ENCODE data around the gene ENKD1. TPM values are rescaled to one million over a fixed set of nuclear protein-coding genes. Genes with fewer than 3 reads are reported as not detected.

Gene ENKD1
- total and polyA plus RNA-seq, 10 of the 15 experiments (the other 5 are each of a cell fraction or from before 2014, with no cell fraction given): 0.19 to 8.1 (median 2.8) TPM

- TF ChIP-seq IKZF1 (conservative IDR thresholded peaks at IDR 0.05) (no peak), POLR2AphosphoS5 (IDR thresholded peaks at IDR 0.05; ENCODE audit: low read length) (no peak), POLR2AphosphoS2 (IDR thresholded peaks at IDR 0.05; ENCODE audit: low read depth, low read length) (no peak), RBBP5 (conservative IDR thresholded peaks at IDR 0.05) (no peak), ZNF207 (IDR thresholded peaks at IDR 0.05; ENCODE audit: borderline replicate concordance) (no peak)
These were observed 4.5 kb downstream of the ENKD1 start (continued) for GRCh38 chr16:67661886-67662652.

GRCh38 chr16:67661101-67661761, 5.3 kb downstream of the ENKD1 start:
- FAIRE-seq: no peak
- no peak for DNase-seq (ENCODE audit: low read depth, low spot score)
- intact Hi-C loops (cut with micrococcal nuclease; ENCODE audit: unreplicated experiment) (loop anchor here (5.0 kb wide), 1 partner anchor 504 kb away; the partner anchor contains the start of genes FBXL8 and TRADD), in situ Hi-C loops (cut with MboI) (no loop called here)
- ChIA-PET SMC1A (ENCODE audit: uncharacterized antibody, unreplicated experiment) (no interaction called here), RAD21 (ENCODE audit: unreplicated experiment) (interaction anchor here (1.5 to 3.2 kb wide), 4 partner anchors 16 to 180 kb away, joined by 3 to 17 read pairs (median 6); partner anchors contain the start of genes ATP6V0D1 and CARMIL2), POLR2A (interaction anchor here (0.5 to 2.8 kb wide), 4 partner anchors 16 to 169 kb away, joined by 3 to 16 read pairs (median 3); partner anchors contain the start of gene CARMIL2), CTCF (interaction anchor here (0.7 to 4.3 kb wide), 4 partner anchors 17 to 172 kb away, joined by 3 to 29 read pairs (median 18); partner anchors contain the start of genes CARMIL2 and CTCF)
- 24% methylated on average over 35 of the region's 39 CpGs for WGBS (ENCODE audit: insufficient coverage, insufficient replicate concordance, low lambda C conversion rate, missing lambda C conversion rate)
- no peak for ATAC-seq
- H2AFZ ChIP-seq (ENCODE audit: control insufficient read depth, low read depth, low read length): peak overlapping the region; percentile 84
- no peaks in the 10 kb centered on the region for H3K27me3 ChIP-seq (replicated peaks in 1 of 2; ENCODE audit: control insufficient read depth in 2 of 2, insufficient read depth in 2 of 2, low read length in 1 of 2)
- H3K79me2 ChIP-seq (ENCODE audit: control insufficient read depth, insufficient read depth, low read length): peaks cover 12% of the 10 kb centered on the region
- no peaks in the 10 kb centered on the region for H4K20me1 ChIP-seq (ENCODE audit: control insufficient read depth, insufficient read depth)
- peak overlapping the region; percentile 49; the same call in 1 of the 2 replicates for H3K9ac ChIP-seq (ENCODE audit: control insufficient read depth, insufficient read depth, low read length)
- peaks cover 10% of the 10 kb centered on the region for H3K4me1 ChIP-seq (ENCODE audit: control insufficient read depth, insufficient read depth, low read length)
- peak overlapping the region; percentile 83 for H3K4me3 ChIP-seq
- H3K36me3 ChIP-seq (ENCODE audit: control insufficient read depth in 2 of 2, insufficient read depth in 2 of 2, low read length in 1 of 2): peaks cover 10 to 11% of the 10 kb centered on the region in 2 experiments; a peak in 3 of 4 replicates
- no TSS peak for BruUV-seq (replicated peaks)
- H3K27ac ChIP-seq (ENCODE audit: control insufficient read depth, insufficient read depth): no peak overlapping the region
- H3K9me3 ChIP-seq (replicated peaks; ENCODE audit: control insufficient read depth, insufficient read depth, low read length): no peaks in the 10 kb centered on the region
- H3K4me2 ChIP-seq (ENCODE audit: control insufficient read depth, insufficient read depth): peak overlapping the region; percentile 78
- TF ChIP-seq ZBED1 (IDR thresholded peaks at IDR 0.05; ENCODE audit: borderline replicate concordance) (no peak), BACH1 (IDR thresholded peaks at IDR 0.05; ENCODE audit: borderline replicate concordance) (peak; percentile 5; the same call in 1 of the 2 replicates), IRF5 (IDR thresholded peaks at IDR 0.05; ENCODE audit: borderline replicate concordance) (no peak), REST (IDR thresholded peaks at IDR 0.05; ENCODE audit: low read depth, low read length) (peak; percentile 79), BRCA1 (IDR thresholded peaks at IDR 0.05; ENCODE audit: low read depth, low read length) (no peak), SMARCA5 (IDR thresholded peaks at IDR 0.05) (0 out of 2 replicates have a peak, but pooled peaks have one; percentile 24), ATF7 (IDR thresholded peaks at IDR 0.05; ENCODE audit: low read depth) (no peak), STAT1 (conservative IDR thresholded peaks at IDR 0.05) (no peak), YBX1 (IDR thresholded peaks at IDR 0.05) (no peak), BMI1 (IDR thresholded peaks at IDR 0.05; ENCODE audit: borderline replicate concordance) (no peak), SMAD5 (IDR thresholded peaks at IDR 0.05; ENCODE audit: low read depth) (no peak), IKZF1 (conservative IDR thresholded peaks at IDR 0.05) (peak; percentile 32; the same call in 1 of the 2 replicates), MYB (IDR thresholded peaks at IDR 0.05; ENCODE audit: borderline replicate concordance, low read depth, low read length) (no peak), LARP7 (IDR thresholded peaks at IDR 0.05) (no peak)

Measured in GM12878 (cell line).